Smooth muscle cell (in vitro differentiated cells): Measurements from ENCODE around the gene ACAA2. TPM values are rescaled to one million over a fixed set of nuclear protein-coding genes. Genes with fewer than 3 reads are reported as not detected.

Source experiments
- DNase-seq: peaks from one replicate; lab custom pipeline; 2025; ENCODE audit not compliant: unreplicated experiment; lab: John Stamatoyannopoulos, UW
- H2AFZ ChIP-seq: fragments of 200-600 bp; sonication (generic); 2 replicates; pipeline ENCODE4 v1.6.0; 2016; ENCODE audit warnings: antibody characterized with exemption, low read depth, mild to moderate bottlenecking
- H3F3A ChIP-seq: fragments of 200-600 bp; sonication (generic); 2 replicates; pipeline ENCODE4 v1.6.0; 2017; ENCODE audit warnings: antibody characterized with exemption, low read depth
- H3K27ac ChIP-seq: fragments of 200-600 bp; sonication (generic); 2 replicates; pipeline ENCODE4 v1.5.1; 2016; ENCODE audit warnings: low read depth, mild to moderate bottlenecking
- H3K27me3 ChIP-seq: fragments of 200-600 bp; sonication (generic); 2 replicates; pipeline ENCODE4 v1.6.1; 2016; ENCODE audit warnings: low read depth, mild to moderate bottlenecking
- H3K36me3 ChIP-seq: fragments of 200-600 bp; sonication (generic); 2 replicates; pipeline ENCODE4 v1.5.1; 2016; ENCODE audit warnings: low read depth
- H3K4me1 ChIP-seq: fragments of 200-600 bp; sonication (generic); 2 replicates; pipeline ENCODE4 v1.5.1; 2016; ENCODE audit warnings: low read depth
- H3K4me2 ChIP-seq: fragments of 200-600 bp; sonication (generic); 2 replicates; pipeline ENCODE4 v1.6.0; 2016; ENCODE audit warnings: mild to moderate bottlenecking
- H3K4me3 ChIP-seq: fragments of 200-600 bp; sonication (generic); 2 replicates; pipeline ENCODE4 v1.5.1; 2016; ENCODE audit warnings: mild to moderate bottlenecking
- H3K79me2 ChIP-seq: fragments of 200-600 bp; sonication (generic); 2 replicates; pipeline ENCODE4 v1.6.0; 2016; ENCODE audit warnings: low read depth, mild to moderate bottlenecking
- H3K9ac ChIP-seq: fragments of 200-600 bp; sonication (generic); 2 replicates; pipeline ENCODE4 v1.6.0; 2016; ENCODE audit warnings: low read depth
- H3K9me3 ChIP-seq: fragments of 200-600 bp; sonication (generic); replicated peaks from 2 replicates; pipeline ENCODE4 v1.5.1; 2016; ENCODE audit warnings: low read depth
- H4K20me1 ChIP-seq: fragments of 200-600 bp; sonication (generic); 2 replicates; pipeline ENCODE4 v1.6.0; 2016; ENCODE audit warnings: low read depth
- CTCF ChIP-seq: fragments of 200-600 bp; sonication (generic); IDR thresholded peaks from 2 replicates; pipeline ENCODE4 v1.5.1; 2017; ENCODE audit warnings: borderline replicate concordance, mild to moderate bottlenecking, antibody characterized with exemption; ENCODE audit not compliant: insufficient read depth, poor library complexity, severe bottlenecking
- WGBS: methylation state at CpG from one replicate; pipeline ENCODE4 v1.1.7; 2016; ENCODE audit warnings: low lambda C conversion rate; 5-methylcytosine and 5-hydroxymethylcytosine counted together
- polyA plus RNA-seq: library from polyadenylated mRNA; unstranded; fragments of >200 nt; fragmentation: Nextera tagmentation; extraction: Ambion mirVana; gene quantifications from 2 replicates; pipeline ENCODE4 v1.2.1, GENCODE V29; 2016
- total RNA-seq: library from RNA; depleted of rRNA; stranded (reverse); fragments of >200 nt; gene quantifications from 2 replicates; pipeline ENCODE4 v1.2.3, GENCODE V29; 2014

The ACAA2 gene
- total and polyA plus RNA-seq, 2 experiments from 2014 or later, result 62.3 to 94.6 TPM

GRCh38 chr18:49757513-49758262 lies 55.6 kb downstream of the ACAA2 start:
- H3K36me3 ChIP-seq, result no peaks in the 10 kb centered on the region
- DNase-seq, result no peak
- H3K4me2 ChIP-seq, result no peak overlapping the region
- H3K9me3 ChIP-seq, result no peaks in the 10 kb centered on the region
- TF ChIP-seq CTCF, result no peak
- H3F3A ChIP-seq, result no peaks in the 10 kb centered on the region
- H3K79me2 ChIP-seq, result no peaks in the 10 kb centered on the region
- H3K27ac ChIP-seq, result no peak overlapping the region
- no peaks in the 10 kb centered on the region for H3K4me1 ChIP-seq
- no peak overlapping the region for H3K4me3 ChIP-seq
- H2AFZ ChIP-seq, result no peak overlapping the region
- H3K27me3 ChIP-seq, result no peaks in the 10 kb centered on the region
- no peaks in the 10 kb centered on the region for H4K20me1 ChIP-seq
- no peak overlapping the region for H3K9ac ChIP-seq
- 90% methylated on average over 22 of the region's 23 CpGs for WGBS

GRCh38 chr18:49756671-49757362 lies 56.5 kb downstream of the ACAA2 start:
- Histone ChIP-seq H3K27me3 (no peaks in the 10 kb centered on the region), H3K4me3 (no peak overlapping the region), H3K4me2 (no peak overlapping the region), H3K4me1 (no peaks in the 10 kb centered on the region), H3K27ac (no peak overlapping the region), H2AFZ (no peak overlapping the region), H3K36me3 (no peaks in the 10 kb centered on the region), H3K79me2 (no peaks in the 10 kb centered on the region), H3K9me3 (no peaks in the 10 kb centered on the region), H3K9ac (no peak overlapping the region), H4K20me1 (no peaks in the 10 kb centered on the region), H3F3A (no peaks in the 10 kb centered on the region)
- DNase-seq, result no peak
- TF ChIP-seq CTCF, result no peak
- WGBS, result 97% methylated on average over 9 of the region's 9 CpGs

- 91% methylated on average over 6 of the region's 6 CpGs for WGBS
- no peak overlapping the region for H2AFZ ChIP-seq
These were observed 57.2 kb downstream of the ACAA2 start for GRCh38 chr18:49756135-49756534.

More at GRCh38 chr18:49756135-49756534, 57.2 kb downstream of the ACAA2 start:
- Histone ChIP-seq H4K20me1 (no peaks in the 10 kb centered on the region), H3K4me1 (no peaks in the 10 kb centered on the region), H3F3A (no peaks in the 10 kb centered on the region), H3K4me3 (no peak overlapping the region), H3K9me3 (no peaks in the 10 kb centered on the region), H3K79me2 (no peaks in the 10 kb centered on the region), H3K27ac (no peak overlapping the region), H3K9ac (no peak overlapping the region), H3K27me3 (no peaks in the 10 kb centered on the region), H3K36me3 (no peaks in the 10 kb centered on the region), H3K4me2 (no peak overlapping the region)
- DNase-seq, result no peak
- TF ChIP-seq CTCF, result no peak
